ENCODE results near the gene SRBD1.

GRCh38 chr2:45418532-45418931, 192.5 kb downstream of the SRBD1 start:
- TF ChIP-seq SP1 (IDR thresholded peaks at IDR 0.05) (no peak), CTCF (IDR thresholded peaks at IDR 0.05; ENCODE audit: low read depth, low read length, missing input control) (no peak)
